Caki2 (cell line): ENCODE measurements around the gene KLHL12. TPM values are rescaled to one million over a fixed set of nuclear protein-coding genes. Genes with fewer than 3 reads are reported as not detected.
A peak's percentile ranks its signal among the peaks of the same experiment; 100 is the strongest.

ENCODE experiments used
- DNase-seq: peaks from one replicate; pipeline ENCODE4 v3.0.0-alpha.2; 2015; ENCODE audit warnings: low read depth
- in situ Hi-C: cut with HindIII; loops from 2 replicates; pipeline ENCODE4 v1.10.0; 2016; ENCODE audit warnings: low sequenced_read_pairs, low pct_unique_long_range_greater_than_20kb, mixed read lengths
- total RNA-seq: library from RNA; depleted of rRNA; stranded (reverse); fragments of >200 nt; shearing (Covaris generic); gene quantifications from 2 replicates; pipeline ENCODE4 v1.2.3, GENCODE V29; 2014; ENCODE audit warnings: low replicate concordance; rRNA removed

Gene KLHL12
- total RNA-seq, result 18.2 and 19.0 TPM in 2 replicates

DNA sequence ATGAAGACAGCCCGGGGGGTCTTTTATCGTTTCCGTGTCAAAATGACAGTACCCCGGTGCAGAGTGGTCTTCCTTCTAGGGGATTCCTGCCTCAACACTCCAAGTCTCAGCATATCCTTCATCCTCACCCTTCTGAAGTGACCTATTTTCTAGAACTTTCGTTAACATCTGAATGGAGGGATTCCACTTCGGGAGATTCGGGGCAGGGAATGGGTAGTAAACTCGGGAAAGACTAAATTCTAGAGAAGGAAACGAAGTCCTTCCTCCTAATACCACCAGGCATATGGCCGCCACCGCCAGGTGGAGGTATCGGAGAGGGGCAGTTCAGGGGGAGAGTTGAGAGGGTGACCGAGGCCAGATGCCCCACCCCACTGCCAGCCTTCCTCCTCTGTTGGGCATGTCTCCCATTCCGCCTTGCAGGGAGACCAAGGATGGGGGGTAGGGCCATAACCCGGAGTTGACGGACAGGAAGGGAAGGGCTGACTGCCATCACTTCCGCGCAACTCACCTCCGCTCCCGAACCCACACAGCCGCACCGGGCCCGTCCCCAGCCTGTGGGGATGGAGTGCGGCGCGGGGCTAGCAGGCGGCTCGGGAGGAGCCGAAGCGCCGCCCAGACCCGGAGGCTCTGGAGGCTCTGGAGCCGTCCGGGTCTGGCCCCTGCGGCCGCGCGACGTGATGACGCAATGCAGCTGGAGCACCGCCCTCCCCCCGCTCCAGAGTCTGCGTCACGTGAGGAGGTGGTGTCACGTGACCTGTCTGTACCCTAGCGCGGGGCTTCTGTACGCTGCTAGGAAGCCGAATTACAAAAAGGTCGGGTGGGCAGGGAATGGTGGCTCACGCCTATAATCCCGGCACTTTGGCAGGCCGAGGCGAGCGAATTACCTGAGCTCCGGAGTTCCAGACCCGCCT, at the start of gene KLHL12:
Gene KLHL12, minus strand, starts transcription at position 654 of the 911 bp plus-strand sequence. CDS start 2,072 bp downstream, outside the sequence.
- in situ Hi-C loops, result no loop called here
- DNase-seq, result peak; percentile 97

DNA sequence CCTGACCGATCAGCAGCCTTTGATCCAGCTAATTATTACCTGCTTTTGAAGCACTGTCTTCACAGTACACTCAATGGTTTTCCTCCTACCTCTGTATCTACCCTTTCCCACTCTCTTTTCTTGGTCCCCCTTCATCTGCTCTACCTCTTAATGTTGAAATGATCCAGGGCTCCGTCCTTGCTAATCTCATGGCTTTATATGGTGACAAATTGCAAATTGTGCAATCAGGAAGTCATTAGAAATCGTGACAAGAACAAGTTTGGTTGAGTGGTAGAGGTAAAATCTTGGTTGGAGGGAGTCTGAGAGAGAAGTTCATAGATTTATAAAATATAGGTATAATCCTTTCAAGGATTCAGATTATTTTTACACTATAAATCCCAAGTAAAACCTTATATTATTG, 49.6 kb upstream of the KLHL12 start:
- in situ Hi-C loops, result no loop called here
- no peak for DNase-seq

DNA sequence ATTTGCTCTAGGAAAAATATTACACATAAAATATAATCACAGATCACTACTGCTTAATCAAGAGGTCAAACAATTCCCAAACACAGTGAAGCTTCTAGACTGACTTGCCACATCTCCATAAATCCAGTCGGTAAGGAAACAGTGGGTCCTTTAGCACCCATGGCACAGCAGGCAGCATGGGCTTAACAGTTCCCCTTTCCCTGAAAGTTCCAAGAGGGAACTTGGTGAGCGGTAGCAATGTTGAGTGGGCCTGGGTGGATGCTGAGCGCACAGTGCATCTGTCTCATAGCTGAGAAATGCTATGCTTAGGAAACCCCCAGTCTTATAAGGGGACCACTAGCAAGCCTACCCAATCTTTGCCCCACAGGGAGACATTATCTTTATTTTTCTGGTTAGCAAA, 47.8 kb upstream of the KLHL12 start:
- in situ Hi-C loops, result no loop called here
- DNase-seq, result no peak

DNA sequence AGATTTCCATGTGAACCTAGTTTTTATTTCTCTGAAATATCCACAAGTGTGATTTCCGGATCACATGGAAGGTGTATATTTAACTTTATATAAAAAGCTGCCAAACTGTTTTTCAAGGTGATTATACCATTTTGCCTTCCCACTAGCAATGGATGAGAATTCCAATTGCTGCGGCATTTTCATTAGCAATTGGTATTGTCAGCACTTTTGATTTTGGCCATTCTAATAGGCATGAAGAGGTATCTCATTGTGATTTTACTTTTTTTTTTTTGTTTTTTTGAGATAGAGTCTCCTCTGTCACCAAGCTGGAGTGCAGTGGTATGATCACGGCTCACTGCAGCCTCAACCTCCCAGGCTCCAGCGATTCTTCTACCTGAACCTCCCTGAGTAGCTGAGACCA, 45.0 kb upstream of the KLHL12 start:
- DNase-seq, result no peak
- in situ Hi-C loops, result no loop called here

DNA sequence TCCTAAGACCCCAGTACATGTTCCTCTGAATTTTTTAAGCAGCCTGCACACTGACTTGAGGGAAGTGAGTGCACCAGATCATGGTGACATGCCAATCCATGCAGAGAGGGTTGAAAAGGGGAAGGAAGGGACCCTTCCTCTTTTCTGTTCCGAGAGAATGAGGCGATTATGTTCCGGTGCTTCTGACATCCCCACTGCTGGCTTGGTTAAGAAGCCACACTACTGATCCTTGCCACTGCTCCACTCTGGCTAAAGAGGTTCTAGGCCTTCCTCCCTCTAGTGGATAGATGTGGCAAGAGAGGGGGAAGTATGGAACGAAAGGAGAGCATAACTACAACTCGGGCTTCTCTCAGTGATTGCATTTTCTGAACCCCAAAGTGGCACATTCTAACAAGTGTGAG, 41.9 kb upstream of the KLHL12 start:
- in situ Hi-C loops, result no loop called here
- DNase-seq, result peak; percentile 44

DNA sequence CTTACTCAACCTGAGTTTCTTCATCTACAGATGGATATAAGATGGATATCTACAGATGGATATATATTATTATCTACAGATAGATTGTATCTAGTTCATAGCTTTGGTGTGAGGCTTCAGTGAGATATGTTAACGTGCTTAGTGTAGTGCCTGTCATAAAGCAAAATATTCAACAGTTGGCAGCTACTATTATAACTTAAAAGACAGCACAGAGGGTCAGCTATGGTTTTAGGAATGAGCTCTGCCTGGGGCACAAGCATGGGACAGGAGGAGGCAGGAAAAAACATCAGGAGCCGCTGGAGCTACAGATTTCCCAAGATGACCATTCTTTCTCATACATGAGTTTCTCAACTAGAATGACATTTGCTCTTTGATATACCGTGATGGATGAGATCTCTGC, 41.3 kb upstream of the KLHL12 start:
- in situ Hi-C loops, result no loop called here

DNA sequence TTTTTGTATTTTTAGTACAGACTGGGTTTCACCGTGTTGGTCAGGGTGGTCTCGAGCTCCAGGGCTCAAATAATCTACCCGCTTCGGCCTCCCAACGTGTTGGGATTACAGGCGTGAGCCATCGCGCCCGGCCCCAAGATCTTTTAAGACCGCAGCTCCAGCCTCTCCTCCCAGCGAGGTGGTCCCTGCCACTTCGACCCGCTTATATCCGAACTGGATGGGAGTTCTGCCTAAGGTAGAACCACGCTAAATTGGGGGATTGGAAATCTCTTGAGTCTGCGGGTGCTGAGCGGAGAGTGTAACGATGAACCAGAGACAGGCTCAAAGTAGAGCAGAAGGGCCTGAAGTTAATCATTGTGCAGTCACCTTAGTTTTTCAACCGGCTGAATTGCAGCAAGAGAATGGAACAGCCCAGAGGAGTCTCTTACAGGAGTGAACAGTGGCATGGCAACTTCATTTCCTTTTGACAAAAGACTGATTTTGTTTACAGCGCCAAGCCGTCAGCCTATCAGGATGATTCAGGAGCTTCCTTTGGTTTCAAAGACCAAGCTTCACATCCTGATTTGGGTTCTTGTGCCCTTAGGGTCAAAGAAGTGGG, 40.7 kb upstream of the KLHL12 start:
- in situ Hi-C loops, result no loop called here
- DNase-seq, result no peak

More for the DNA sequence above, 41.3 kb upstream of the KLHL12 start:
- DNase-seq, result no peak

DNA sequence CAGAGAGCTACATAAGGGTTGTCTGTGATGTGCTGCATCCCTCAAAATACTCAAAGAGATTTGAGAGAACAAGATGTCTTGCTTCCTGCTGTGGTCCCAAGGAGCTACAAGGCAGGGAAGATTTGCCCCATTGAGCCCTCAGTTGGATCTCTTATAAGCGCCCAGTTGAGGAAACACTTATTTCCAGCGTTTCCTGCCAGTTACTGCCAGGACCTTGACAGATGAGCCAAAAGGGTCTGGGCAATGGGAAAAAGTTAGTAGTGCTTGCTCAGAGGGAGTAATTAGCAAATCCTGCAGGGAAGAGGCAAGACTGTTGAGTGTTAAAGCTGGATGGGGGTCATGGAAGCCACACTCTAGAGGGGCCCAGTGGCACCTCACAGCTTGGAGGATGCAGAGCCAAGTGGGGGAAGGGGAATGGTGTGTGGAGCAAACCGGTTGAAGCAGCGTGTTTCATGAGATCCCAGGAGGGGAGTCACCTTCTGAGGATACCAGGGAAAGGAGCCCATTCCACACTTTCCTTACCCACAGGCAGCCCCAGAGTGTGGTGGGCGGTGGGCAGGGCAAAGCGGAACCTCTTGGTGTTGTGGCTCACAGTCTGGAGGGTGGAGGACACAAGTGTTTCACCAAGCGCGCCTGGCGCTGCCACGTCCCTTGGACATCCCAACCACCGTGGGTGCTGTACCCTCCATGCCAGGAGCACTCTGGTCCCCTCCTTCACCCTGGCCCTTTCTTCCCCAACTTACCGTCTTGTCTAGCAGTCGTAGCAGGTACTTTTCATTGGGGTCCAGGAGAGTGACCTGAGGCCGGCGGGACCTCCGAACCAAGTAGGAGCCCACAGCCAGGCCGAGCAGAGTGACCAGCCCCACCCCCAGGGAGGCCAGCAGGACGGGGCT, 39.2 kb upstream of the KLHL12 start:
- in situ Hi-C loops, result no loop called here
- no peak for DNase-seq

DNA sequence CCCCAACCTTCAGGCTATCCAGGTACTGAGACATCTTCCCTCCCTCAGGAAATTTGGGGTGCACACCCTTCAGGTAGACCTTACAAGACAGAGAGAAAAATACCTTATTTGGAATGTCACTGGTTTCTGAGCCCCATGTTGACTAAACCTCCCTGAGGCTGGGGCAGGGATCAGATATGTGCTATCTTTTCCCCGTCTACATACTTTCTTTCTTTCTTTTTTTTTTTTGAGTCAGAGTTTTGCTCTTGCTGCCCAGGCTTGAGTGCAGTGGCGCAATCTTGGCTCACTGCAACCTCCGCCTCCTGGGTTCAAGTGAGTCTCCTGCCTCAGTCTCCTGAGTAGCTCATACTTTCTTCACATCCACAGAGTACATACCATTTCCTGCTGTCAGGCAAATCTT, 38.4 kb upstream of the KLHL12 start:
- no peak for DNase-seq
- in situ Hi-C loops, result no loop called here

DNA sequence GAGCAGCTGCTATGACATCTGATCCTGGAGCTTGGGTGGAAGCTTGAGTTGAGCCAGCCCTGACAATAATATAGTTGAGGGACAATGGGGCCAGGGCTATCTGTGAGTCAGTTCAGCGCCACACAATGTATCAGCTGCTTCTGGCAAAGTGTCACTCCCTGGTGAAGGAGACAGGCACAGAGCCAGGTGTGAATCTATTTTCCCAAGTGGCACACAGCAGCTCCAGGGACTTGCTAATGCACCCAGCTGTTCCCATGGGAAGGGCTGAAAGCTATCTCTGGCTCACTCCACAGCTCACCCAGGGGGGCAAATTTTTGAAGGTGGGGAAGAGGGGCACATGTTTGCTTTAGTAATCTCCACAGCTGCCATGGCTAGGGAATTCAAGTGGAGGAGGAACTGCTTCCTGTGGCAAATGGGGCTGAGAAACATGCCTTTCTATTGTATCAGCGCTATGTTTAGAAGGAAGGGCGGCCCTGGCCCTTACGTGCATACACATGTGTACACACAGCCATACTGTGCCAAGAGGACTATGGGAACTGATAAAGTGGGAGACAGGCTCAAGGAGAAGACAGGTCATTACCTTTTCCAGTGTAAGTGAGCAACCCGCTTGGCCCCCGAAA, 37.9 kb upstream of the KLHL12 start:
- in situ Hi-C loops, result no loop called here
- no peak for DNase-seq

DNA sequence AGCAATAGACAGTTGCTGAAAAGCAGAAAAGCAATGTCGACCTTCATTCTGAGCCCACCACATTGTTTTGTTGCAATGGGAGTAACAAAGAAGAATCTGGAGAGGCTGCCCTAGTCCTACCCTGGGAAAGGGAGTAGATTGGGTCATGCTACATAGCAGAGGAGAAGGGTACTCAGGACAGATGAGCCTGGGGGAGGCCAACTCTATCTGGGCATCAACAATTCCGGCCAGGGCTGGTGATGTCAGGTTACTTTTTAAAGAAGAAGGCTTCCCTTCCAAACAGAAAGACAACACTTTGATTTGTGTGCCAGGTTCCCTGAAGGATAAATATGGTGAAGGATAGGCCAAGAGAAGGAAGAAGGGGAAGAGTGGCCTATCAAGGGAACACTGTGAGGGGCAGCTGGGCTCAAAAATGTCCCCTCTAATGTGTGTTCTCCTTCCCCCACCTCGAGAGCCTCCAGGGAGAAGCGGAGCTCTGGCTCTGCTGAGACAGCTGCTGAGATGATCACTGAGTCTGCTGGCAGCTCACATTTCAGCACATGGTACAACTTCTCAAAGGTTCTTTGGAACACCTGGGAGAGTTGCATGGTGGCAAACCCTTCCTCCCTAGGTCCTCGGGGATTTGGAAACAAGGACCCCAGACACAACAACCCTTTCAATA, 34.3 kb upstream of the KLHL12 start:
- no peak for DNase-seq

DNA sequence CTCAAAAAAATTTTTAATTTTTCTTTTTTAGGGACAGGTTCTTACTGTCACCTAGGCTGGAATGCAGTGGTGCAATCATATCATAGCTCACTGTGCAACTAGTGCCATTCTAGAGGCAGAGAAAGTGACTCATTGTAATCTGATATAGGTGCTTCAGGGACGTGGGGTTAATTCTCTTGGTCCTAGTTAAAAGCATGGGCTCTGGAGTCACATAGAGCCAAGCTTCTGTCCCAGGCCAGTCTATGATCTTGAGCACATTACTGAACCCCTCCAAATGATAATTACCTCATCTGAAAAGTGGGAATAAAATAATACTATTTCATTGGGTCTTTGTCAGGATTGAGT, 32.2 kb upstream of the KLHL12 start:
- peak; percentile 45 for DNase-seq
- in situ Hi-C loops, result no loop called here

More for the DNA sequence above, 34.3 kb upstream of the KLHL12 start:
- in situ Hi-C loops, result no loop called here

DNA sequence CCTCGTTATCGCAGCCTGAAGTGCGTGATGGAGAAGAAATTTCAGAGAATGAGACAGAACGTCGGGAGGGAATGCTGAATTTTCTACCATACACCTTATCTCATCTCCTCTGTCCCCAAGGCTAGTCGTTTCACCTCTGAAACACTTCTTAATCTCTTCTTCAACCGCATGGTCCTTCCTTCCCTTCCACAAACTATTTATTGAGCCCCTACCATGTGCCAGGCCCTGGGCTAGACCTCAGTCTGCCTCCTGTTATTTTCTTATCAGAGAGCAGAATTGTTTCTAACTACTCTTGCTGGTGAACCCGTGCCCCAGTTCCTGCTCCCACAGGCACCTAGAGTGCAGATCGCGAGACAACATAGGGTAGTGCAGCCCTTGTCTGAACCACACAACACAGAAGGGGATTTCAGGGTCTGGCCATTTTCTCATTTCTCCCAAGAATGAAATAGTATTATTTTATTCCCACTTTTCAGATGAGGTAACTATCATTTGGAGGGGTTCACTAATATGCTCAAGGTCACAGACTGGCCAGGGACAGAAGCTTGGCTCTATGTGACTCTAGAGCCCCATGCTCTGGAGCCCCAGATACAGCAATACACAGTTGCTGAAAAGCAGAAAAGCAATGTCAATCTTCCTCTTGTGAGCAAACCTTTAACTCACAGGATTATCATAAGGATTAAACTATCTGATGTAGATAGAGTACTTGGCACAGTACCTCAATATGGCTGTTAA, 31.7 kb upstream of the KLHL12 start:
- in situ Hi-C loops, result no loop called here
- no peak for DNase-seq

DNA sequence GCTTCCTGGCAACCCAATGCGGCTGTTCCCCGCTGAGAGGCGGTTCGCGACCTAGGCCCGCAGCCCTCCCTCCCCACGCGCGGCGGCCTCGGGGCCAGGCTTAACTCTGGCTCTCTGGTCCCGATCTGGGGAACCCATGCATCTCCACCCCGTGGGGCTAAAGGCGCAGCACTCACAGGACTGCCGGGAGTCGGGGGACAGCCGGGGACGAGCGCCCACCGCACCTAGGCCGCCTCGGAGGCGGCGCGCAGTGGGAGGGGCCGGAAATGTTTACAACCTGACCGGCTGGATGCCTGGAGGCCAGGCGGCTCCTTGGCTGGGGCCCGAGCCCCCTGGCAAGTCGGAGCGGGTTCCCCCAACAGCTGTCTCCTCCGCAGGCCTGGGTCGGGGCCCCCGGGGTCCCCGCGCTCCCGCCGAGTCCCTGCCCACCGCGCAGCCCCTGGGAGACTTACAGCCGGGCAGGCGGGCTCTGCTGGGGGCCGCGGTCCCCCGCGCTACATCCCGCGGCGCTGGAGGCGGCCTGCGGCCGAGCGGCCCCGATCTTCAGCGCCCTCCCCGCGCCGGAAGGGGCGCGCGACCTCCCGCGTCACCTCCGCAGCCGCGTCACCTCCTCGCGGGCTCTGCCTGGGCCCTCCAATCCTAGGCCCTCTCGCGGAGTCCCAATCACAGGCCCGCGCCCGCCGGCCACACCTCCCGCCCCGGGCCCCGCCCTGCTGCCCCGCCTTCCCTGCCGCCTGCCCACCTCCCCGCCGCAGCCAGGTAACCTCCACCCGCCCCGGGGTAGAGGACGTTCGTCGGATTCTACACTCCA, 30.9 kb upstream of the KLHL12 start, which contains the start of gene ADIPOR1:
Gene ADIPOR1, minus strand, starts transcription at position 580 of the 811 bp plus-strand sequence. CDS start 7,242 bp downstream, outside the sequence.
- peak; percentile 73 for DNase-seq
- in situ Hi-C loops, result no loop called here

DNA sequence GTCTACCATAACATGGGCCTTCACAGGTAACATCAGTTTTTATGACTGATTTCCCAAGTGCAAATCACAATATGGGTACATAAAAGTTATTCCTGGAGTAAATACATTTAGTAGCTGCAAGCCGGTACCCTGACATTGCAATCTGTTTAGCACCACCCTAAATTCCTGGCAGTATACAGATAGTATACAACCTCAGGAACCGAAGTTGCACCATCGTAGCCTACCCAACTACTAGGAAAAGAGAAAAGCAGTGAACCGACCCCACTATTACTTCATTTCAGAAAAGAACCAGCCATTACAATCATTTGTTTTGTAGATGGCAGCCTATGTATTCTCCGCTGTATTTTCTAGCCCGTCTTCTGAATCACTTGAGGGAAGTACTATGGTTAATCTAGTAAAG, 29.9 kb upstream of the KLHL12 start:
- in situ Hi-C loops, result no loop called here
- DNase-seq, result no peak

DNA sequence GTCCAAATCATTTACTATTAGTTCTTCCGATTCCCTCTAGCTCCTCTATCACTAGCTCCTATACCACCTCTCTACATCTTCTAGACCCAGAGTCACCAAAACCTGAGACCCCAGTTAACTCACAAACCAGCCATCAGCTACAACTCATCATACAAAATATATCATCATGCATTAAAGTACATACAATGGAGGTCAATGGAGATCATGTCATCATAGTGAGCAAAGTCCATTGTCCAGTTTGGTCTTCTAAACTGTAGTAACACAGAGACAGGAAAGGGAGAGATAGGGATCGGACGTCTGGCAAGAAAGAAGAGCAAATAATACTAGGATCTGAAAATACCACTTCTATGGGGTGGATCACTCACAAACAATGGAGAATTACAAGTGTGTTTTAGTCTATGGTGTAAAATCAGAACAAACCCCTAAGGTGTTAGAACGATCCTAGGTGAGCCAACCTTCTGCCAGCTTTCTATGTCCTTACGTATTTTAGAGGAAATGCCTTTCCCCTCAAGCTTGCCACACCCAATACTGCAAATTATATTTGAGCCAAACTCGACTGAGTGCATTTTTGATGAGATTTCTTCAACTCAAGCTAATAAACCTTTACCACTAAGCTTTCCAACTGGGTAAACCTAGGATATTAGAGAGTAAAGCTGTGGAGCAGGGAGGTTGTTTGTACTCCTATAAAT, 27.2 kb upstream of the KLHL12 start:
- DNase-seq, result no peak
- in situ Hi-C loops, result no loop called here
